Transverse colon (tissue), 4 donors: ENCODE results near the gene MICB. TPM values are rescaled to one million over a fixed set of nuclear protein-coding genes. Genes with fewer than 3 reads are reported as not detected.

Source experiments
- DNase-seq: peaks from one replicate; pipeline ENCODE4 v3.0.0-alpha.2; 2019
- H3K27ac ChIP-seq, 4 donors: fragments of 200-600 bp; sonication (generic); 2 replicates each; pipeline ENCODE4 v1.5.1; 2016 to 2018; ENCODE audit warnings: inconsistent platforms in 4 of 4
- H3K27me3 ChIP-seq: fragments of 200-600 bp; sonication (generic); 2 replicates; pipeline ENCODE4 v1.5.1; 2017; ENCODE audit warnings: inconsistent platforms
- H3K36me3 ChIP-seq, 4 donors: fragments of 200-600 bp; sonication (generic); 2 replicates each; pipeline ENCODE4 v1.5.1; 2017 to 2019; ENCODE audit warnings: inconsistent platforms in 4 of 4
- H3K4me1 ChIP-seq, 4 donors: fragments of 200-600 bp; sonication (generic); 2 replicates each; pipeline ENCODE4 v1.5.1; 2017 to 2020; ENCODE audit warnings: inconsistent platforms in 4 of 4
- H3K4me3 ChIP-seq, 4 donors: fragments of 200-600 bp; sonication (generic); 1 replicate in 1 of 4; 2 replicates in 3 of 4; pipeline versions ENCODE4 v1.5.1 to v1.6.1; 2017 to 2019; ENCODE audit warnings: inconsistent platforms in 4 of 4
- H3K9me3 ChIP-seq, 2 donors: fragments of 200-600 bp; sonication (generic); 2 replicates each; pipeline ENCODE4 v1.5.1; 2017 to 2019; ENCODE audit warnings: inconsistent platforms in 2 of 2
- CTCF ChIP-seq, 5 experiments: fragments of 200-600 bp in 3 of 5; fragments of 450-650 bp in 2 of 5; sonication (generic) in 3 of 5; IDR thresholded peaks; 1 replicate in 2 of 5; 2 replicates in 3 of 5; pipeline ENCODE4 v1.5.1; 2016 to 2017; ENCODE audit warnings: antibody characterized with exemption in 5 of 5, inconsistent platforms in 3 of 5, mild to moderate bottlenecking in 2 of 5, moderate library complexity in 1 of 5
- EP300 ChIP-seq: sonication (generic); formaldehyde crosslinking; IDR thresholded peaks from one replicate; pipeline ENCODE4 v1.6.1; 2017; ENCODE audit warnings: antibody characterized with exemption, low read depth
- POLR2A ChIP-seq: fragments of 450-650 bp; IDR thresholded peaks from one replicate; pipeline ENCODE4 v1.6.1; 2016; ENCODE audit warnings: antibody characterized with exemption, mild to moderate bottlenecking, moderate library complexity
- POLR2AphosphoS5 ChIP-seq, 3 donors: sonication (generic); formaldehyde crosslinking; IDR thresholded peaks; one replicate each; pipeline ENCODE4 v1.6.1; 2016; ENCODE audit warnings: antibody characterized with exemption in 3 of 3
- WGBS, 2 donors: methylation state at CpG; one replicate each; pipeline ENCODE4 v1.1.5; 2018; ENCODE audit warnings: low coverage in 1 of 2; 5-methylcytosine and 5-hydroxymethylcytosine counted together
- in situ Hi-C, 4 donors: fragments of 200-750 bp; cut with MboI; loops; one replicate each; pipeline versions ENCODE4 v1.15.0 to v1.15.1; 2017; ENCODE audit warnings: low sequenced_read_pairs in 3 of 4, low pct_ligation_motif_present in 1 of 4, low pct_unique_long_range_greater_than_20kb in 1 of 4
- intact Hi-C: fragments of 100-400 bp; cut with DNase I; formaldehyde crosslinking; loops from one replicate; pipeline ENCODE4 v1.15.1; 2023; ENCODE audit warnings: low total_unique reads
- total RNA-seq, 4 donors: library from RNA; depleted of rRNA; stranded (reverse); fragments of >200 nt; gene quantifications; one replicate each; pipeline ENCODE4 v1.1.0, GENCODE V29; 2016

The MICB gene
- total RNA-seq, 4 donors from 2014 or later: 1.4 to 9.7 (median 4.0) TPM

- no peak for TF ChIP-seq POLR2A
- TF ChIP-seq CTCF (IDR thresholded peaks at IDR 0.05): no peak
- TF ChIP-seq POLR2AphosphoS5 (IDR thresholded peaks at IDR 0.05): no peak
- TF ChIP-seq EP300: no peak
- intact Hi-C loops: no loop called here
- Histone ChIP-seq H3K4me1 (no peaks in the 10 kb centered on the region), H3K27me3 (no peaks in the 10 kb centered on the region), H3K27ac (no peak overlapping the region), H3K36me3 (peaks cover 0 to 32% (median 18%) of the 10 kb centered on the region in 4 donors), H3K9me3 (no peaks in the 10 kb centered on the region), H3K4me3 (no peak overlapping the region)
- in situ Hi-C loops: no loop called here
- DNase-seq: no peak
- 80 to 88% methylated on average over 1 to 4 of the region's 4 CpGs for WGBS, 2 donors
Observed at GRCh38 chr6:31528307-31528777, 30.4 kb downstream of the MICB start.

GRCh38 chr6:31528821-31529328, 30.9 kb downstream of the MICB start, which contains the start of gene MCCD1:
Gene MCCD1, plus strand, starts transcription at chr6:31528962. Its CDS starts 53 bp downstream, at chr6:31529015.
- H3K27ac ChIP-seq: no peak within 1 kb of the TSS
- no peaks in the 10 kb centered on the region for H3K9me3 ChIP-seq
- DNase-seq: no peak
- TF ChIP-seq POLR2AphosphoS5 (IDR thresholded peaks at IDR 0.05) (peak in 1 of 3 donors; percentile 2), POLR2A (no peak), EP300 (no peak), CTCF (IDR thresholded peaks at IDR 0.05) (no peak)
- in situ Hi-C loops: no loop called here
- no peaks in the 10 kb centered on the region for H3K27me3 ChIP-seq
- H3K36me3 ChIP-seq: peaks cover 0 to 37% (median 20%) of the 10 kb centered on the region in 4 donors
- H3K4me3 ChIP-seq: no peak within 1 kb of the TSS
- 95% methylated on average over 2 of the region's 7 CpGs; no CpG with 5 or more reads in 1 of the 2 donors for WGBS, 2 donors
- no peaks in the 10 kb centered on the region for H3K4me1 ChIP-seq
- intact Hi-C loops: no loop called here

- WGBS, 2 donors: 58% methylated on average over 12 of the region's 12 CpGs; no CpG with 5 or more reads in 1 of the 2 donors
- peaks cover 0 to 44% (median 23%) of the 10 kb centered on the region in 4 donors for H3K36me3 ChIP-seq
Observed at GRCh38 chr6:31529329-31530150, 31.6 kb downstream of the MICB start.

DNA sequence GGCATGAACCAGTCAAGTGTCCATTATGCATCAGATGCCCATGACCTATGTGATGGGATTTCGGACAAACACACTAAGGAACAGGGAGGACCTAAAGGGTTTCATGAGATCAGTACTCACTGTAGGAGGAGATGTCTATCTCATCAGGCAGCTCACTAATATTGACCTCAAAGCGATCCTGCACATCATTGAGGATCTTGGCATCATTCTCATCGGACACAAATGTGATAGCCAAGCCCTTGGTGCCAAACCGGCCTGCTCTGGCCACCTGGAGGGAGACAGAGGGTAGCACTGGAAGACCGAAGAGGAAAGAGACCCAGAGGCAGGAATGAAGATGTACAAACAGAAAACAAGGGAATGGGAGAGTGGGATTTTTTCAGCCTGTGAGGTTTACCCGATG, 32.7 kb downstream of the MICB start:
- Histone ChIP-seq H3K27me3 (no peaks in the 10 kb centered on the region), H3K4me3 (no peak overlapping the region), H3K4me1 (no peaks in the 10 kb centered on the region), H3K9me3 (no peaks in the 10 kb centered on the region), H3K27ac (no peak overlapping the region), H3K36me3 (peaks cover 0 to 55% (median 29%) of the 10 kb centered on the region in 4 donors)
- DNase-seq: no peak
- in situ Hi-C loops: no loop called here
- 59 to 82% methylated on average over 3 to 5 of the region's 6 CpGs for whole genome bisulfite sequencing, 2 donors
- intact Hi-C loops: no loop called here
- no peak for TF ChIP-seq CTCF (IDR thresholded peaks at IDR 0.05)
- TF ChIP-seq POLR2A: no peak
- no peak for TF ChIP-seq EP300
- no peak for TF ChIP-seq POLR2AphosphoS5 (IDR thresholded peaks at IDR 0.05)

More at GRCh38 chr6:31529329-31530150, 31.6 kb downstream of the MICB start:
- intact Hi-C loops (no loop called here), in situ Hi-C loops (no loop called here)
- no peak for TF ChIP-seq EP300
- peak in 1 of 3 donors; percentile 27 for TF ChIP-seq POLR2AphosphoS5 (IDR thresholded peaks at IDR 0.05)
- DNase-seq: no peak
- no peaks in the 10 kb centered on the region for H3K4me1 ChIP-seq
- no peaks in the 10 kb centered on the region for H3K9me3 ChIP-seq
- no peak overlapping the region for H3K27ac ChIP-seq
- H3K27me3 ChIP-seq: no peaks in the 10 kb centered on the region
- H3K4me3 ChIP-seq: no peak overlapping the region
